H1 (cell line): ENCODE data around the gene ZGRF1. TPM values are rescaled to one million over a fixed set of nuclear protein-coding genes. Genes with fewer than 3 reads are reported as not detected.

Source experiments
- CTCF ChIA-PET: fragments of 300-600 bp; sonication (Branson Sonifier 250); formaldehyde crosslinking; loops from one replicate; lab custom pipeline; 2021; ENCODE audit not compliant: partially characterized antibody; lab: Charles Lee
- POLR2A ChIA-PET: fragments of 300-600 bp; sonication (Branson Sonifier 250); formaldehyde crosslinking; loops from one replicate; lab custom pipeline; 2021; ENCODE audit warnings: inconsistent platforms; ENCODE audit not compliant: partially characterized antibody; lab: Charles Lee
- DNase-seq, 2 experiments: peaks; one replicate each; pipeline versions ENCODE4 v3.0.0 to v3.0.0-alpha.2; 2010 to 2022; ENCODE audit warnings: low spot score in 2 of 2, low read depth in 1 of 2, mixed read lengths in 1 of 2
- FAIRE-seq: peaks from 2 replicates; lab custom pipeline; 2011; peaks lifted over from hg19 to GRCh38; lab: Jason Lieb, UNC
- H2AFZ ChIP-seq: 2 replicates; pipeline ENCODE4 v1.8.1; 2012; ENCODE audit warnings: low read length, inconsistent platforms
- H2AK5ac ChIP-seq: 2 replicates; pipeline ENCODE4 v1.6.1; 2013; ENCODE audit warnings: low read depth, low read length
- H2BK120ac ChIP-seq: replicated peaks from 2 replicates; pipeline ENCODE3; 2013; ENCODE audit warnings: low read depth, low read length, inconsistent platforms
- H2BK12ac ChIP-seq: 2 replicates; pipeline ENCODE4 v1.6.1; 2013; ENCODE audit warnings: low read depth, low read length
- H2BK15ac ChIP-seq: 2 replicates; pipeline ENCODE4 v1.6.1; 2013; ENCODE audit warnings: low read length
- H2BK20ac ChIP-seq: 2 replicates; pipeline ENCODE4 v1.6.1; 2013; ENCODE audit warnings: low read length
- H2BK5ac ChIP-seq: 2 replicates; pipeline ENCODE4 v1.6.1; 2013; ENCODE audit warnings: low read depth, low read length
- H3K14ac ChIP-seq: 2 replicates; pipeline ENCODE4 v1.6.1; 2013; ENCODE audit warnings: inconsistent platforms; ENCODE audit not compliant: insufficient read length
- H3K18ac ChIP-seq: 2 replicates; pipeline ENCODE4 v1.6.1; 2013; ENCODE audit warnings: low read length; ENCODE audit errors: extremely low read depth
- H3K23ac ChIP-seq: 2 replicates; pipeline ENCODE4 v1.6.1; 2013; ENCODE audit warnings: inconsistent platforms; ENCODE audit not compliant: insufficient read length
- H3K23me2 ChIP-seq: 2 replicates; pipeline ENCODE4 v1.6.1; 2013; ENCODE audit warnings: low read depth, low read length
- H3K27ac ChIP-seq: 2 replicates; pipeline ENCODE4 v1.6.1; 2011; ENCODE audit warnings: low read depth, low read length, inconsistent platforms
- H3K27me3 ChIP-seq, 4 experiments: replicated peaks in 1 of 4; 1 replicate in 1 of 4; 2 replicates in 3 of 4; pipeline versions ENCODE4 v1.6.1 to v1.8.1; 2011 to 2013; ENCODE audit warnings: low read length in 3 of 4, mild to moderate bottlenecking in 3 of 4, inconsistent platforms in 2 of 4, mixed read lengths in 2 of 4, moderate library complexity in 1 of 4; ENCODE audit not compliant: control insufficient read depth in 3 of 4, insufficient read depth in 3 of 4; ENCODE audit errors: extremely low read depth in 1 of 4
- H3K36me3 ChIP-seq, 4 experiments: 2 replicates each; pipeline versions ENCODE4 v1.6.1 to v1.8.1; 2011 to 2013; ENCODE audit warnings: mild to moderate bottlenecking in 4 of 4, low read length in 3 of 4, moderate library complexity in 2 of 4, control low read depth in 1 of 4, inconsistent platforms in 1 of 4; ENCODE audit not compliant: insufficient read depth in 4 of 4, control insufficient read depth in 2 of 4
- H3K4ac ChIP-seq: replicated peaks from 2 replicates; pipeline ENCODE3; 2013; ENCODE audit warnings: low read length, low read depth, mixed read lengths, inconsistent platforms; ENCODE audit not compliant: insufficient read length
- H3K4me1 ChIP-seq, 4 experiments: replicated peaks in 1 of 4; 1 replicate in 1 of 4; 2 replicates in 3 of 4; pipeline versions ENCODE4 v1.6.1 to v1.8.1; 2011 to 2013; ENCODE audit warnings: low read length in 3 of 4, inconsistent platforms in 2 of 4, mixed read lengths in 1 of 4; ENCODE audit not compliant: insufficient read depth in 4 of 4, control insufficient read depth in 3 of 4
- H3K4me2 ChIP-seq, 2 experiments: 2 replicates each; pipeline versions ENCODE4 v1.6.1 to v1.8.1; 2011 to 2013; ENCODE audit warnings: low read depth in 2 of 2, low read length in 2 of 2, control low read depth in 1 of 2, inconsistent platforms in 1 of 2, mild to moderate bottlenecking in 1 of 2; ENCODE audit not compliant: insufficient read depth in 1 of 2
- H3K4me3 ChIP-seq, 4 experiments: fragments of 200-600, 300-600 bp in 1 of 4; sonication (generic), shearing (Covaris generic), sonication (Bioruptor Twin) in 1 of 4; 2 replicates each; pipeline versions ENCODE4 v1.5.1 to v1.8.1; 2011 to 2016; ENCODE audit warnings: low read length in 4 of 4, low read depth in 3 of 4, control low read depth in 2 of 4, inconsistent platforms in 2 of 4, mild to moderate bottlenecking in 2 of 4, mixed read lengths in 1 of 4, moderate library complexity in 1 of 4; ENCODE audit not compliant: insufficient read depth in 2 of 4; ENCODE audit errors: extremely low read depth in 1 of 4
- H3K56ac ChIP-seq: replicated peaks from 2 replicates; pipeline ENCODE3; 2013; ENCODE audit warnings: low read depth, mild to moderate bottlenecking, mixed read lengths, low read length, inconsistent platforms; ENCODE audit not compliant: insufficient read length
- H3K79me1 ChIP-seq: 2 replicates; pipeline ENCODE4 v1.6.1; 2013; ENCODE audit warnings: low read depth, low read length, control low read depth
- H3K79me2 ChIP-seq, 2 experiments: 2 replicates each; pipeline versions ENCODE4 v1.6.1 to v1.8.1; 2012 to 2013; ENCODE audit warnings: low read length in 2 of 2, mild to moderate bottlenecking in 2 of 2, inconsistent platforms in 1 of 2; ENCODE audit not compliant: insufficient read depth in 2 of 2, control insufficient read depth in 1 of 2
- H3K9ac ChIP-seq, 4 experiments: replicated peaks in 1 of 4; 1 replicate in 1 of 4; 2 replicates in 3 of 4; pipeline versions ENCODE4 v1.6.1 to v1.8.1; 2011 to 2013; ENCODE audit warnings: low read depth in 3 of 4, low read length in 3 of 4, control low read depth in 2 of 4, mild to moderate bottlenecking in 2 of 4, moderate library complexity in 2 of 4, inconsistent platforms in 1 of 4; ENCODE audit errors: extremely low read depth in 1 of 4
- H3K9me3 ChIP-seq, 2 experiments: 2 replicates each; pipeline versions ENCODE4 v1.6.1 to v1.8.1; 2012 to 2013; ENCODE audit warnings: mild to moderate bottlenecking in 2 of 2, moderate library complexity in 2 of 2, control low read depth in 1 of 2, inconsistent platforms in 1 of 2, low read depth in 1 of 2, low read length in 1 of 2, mixed read lengths in 1 of 2; ENCODE audit not compliant: insufficient read depth in 2 of 2
- H4K20me1 ChIP-seq, 2 experiments: replicated peaks in 1 of 2; 2 replicates each; pipeline versions ENCODE3 to v1.8.1; 2011 to 2013; ENCODE audit warnings: inconsistent platforms in 2 of 2, low read length in 2 of 2, mild to moderate bottlenecking in 1 of 2; ENCODE audit not compliant: insufficient read depth in 2 of 2, control insufficient read depth in 1 of 2
- H4K5ac ChIP-seq: 2 replicates; pipeline ENCODE4 v1.6.1; 2013; ENCODE audit warnings: low read length, low read depth, mixed read lengths, inconsistent platforms; ENCODE audit not compliant: insufficient read length
- H4K8ac ChIP-seq: 2 replicates; pipeline ENCODE4 v1.8.0; 2013; ENCODE audit warnings: mild to moderate bottlenecking, moderate library complexity, low read length, inconsistent platforms; ENCODE audit not compliant: insufficient read depth; ENCODE audit errors: extremely low read depth
- H4K91ac ChIP-seq: replicated peaks from 2 replicates; pipeline ENCODE3; 2013; ENCODE audit warnings: low read length, mixed read lengths, inconsistent platforms; ENCODE audit not compliant: insufficient read length
- E2F6 ChIP-seq: IDR thresholded peaks from 2 replicates; pipeline ENCODE4 v1.6.1; 2012; ENCODE audit warnings: inconsistent platforms
- EGR1 ChIP-seq: IDR thresholded peaks from 2 replicates; pipeline ENCODE4 v1.6.1; 2011; ENCODE audit warnings: low read depth, low read length, borderline replicate concordance
- KDM1A ChIP-seq: fragments of 200-600, 300-600 bp; sonication (generic); IDR thresholded peaks from 2 replicates; pipeline ENCODE4 v1.7.1; 2016; ENCODE audit warnings: mild to moderate bottlenecking, low read length, borderline replicate concordance
- KDM4A ChIP-seq: IDR thresholded peaks from one replicate; pipeline ENCODE4 v1.7.1; 2012; ENCODE audit warnings: low read depth, mild to moderate bottlenecking, moderate library complexity, low read length, inconsistent platforms; ENCODE audit not compliant: severe bottlenecking
- MAX ChIP-seq: IDR thresholded peaks from 2 replicates; pipeline ENCODE4 v1.6.1; 2012; ENCODE audit warnings: inconsistent platforms
- PHF8 ChIP-seq: fragments of 200-600 bp; sonication (generic); conservative IDR thresholded peaks from 2 replicates; pipeline ENCODE4 v1.7.1; 2012; ENCODE audit warnings: low read depth, mild to moderate bottlenecking, inconsistent platforms, low read length, moderate library complexity
- POLR2AphosphoS5 ChIP-seq: IDR thresholded peaks from 2 replicates; pipeline ENCODE4 v1.6.1; 2011; ENCODE audit warnings: low read depth, low read length
- RXRA ChIP-seq: IDR thresholded peaks from 2 replicates; pipeline ENCODE4 v1.6.1; 2011; ENCODE audit warnings: low read depth, mild to moderate bottlenecking, low read length, moderate library complexity; ENCODE audit not compliant: insufficient read depth
- SIX5 ChIP-seq: IDR thresholded peaks from 2 replicates; pipeline ENCODE4 v1.6.1; 2011; ENCODE audit warnings: mild to moderate bottlenecking, low read depth, low read length
- USF2 ChIP-seq: IDR thresholded peaks from 2 replicates; pipeline ENCODE4 v1.6.1; 2011; ENCODE audit warnings: low read length, improper control_type of control experiment
- YY1 ChIP-seq: IDR thresholded peaks from 2 replicates; pipeline ENCODE4 v1.6.1; 2011; ENCODE audit warnings: low read depth, mild to moderate bottlenecking, low read length
- WGBS, 2 experiments: shearing (Covaris generic) in 1 of 2; methylation state at CpG; one replicate each; pipeline versions ENCODE4 v1.1.6 to v1.1.7; 2013 to 2015; ENCODE audit warnings: low lambda C conversion rate in 2 of 2, mixed read lengths in 2 of 2, inconsistent platforms in 1 of 2, low coverage in 1 of 2, missing lambda C conversion rate in 1 of 2; ENCODE audit not compliant: insufficient replicate concordance in 2 of 2, insufficient coverage in 1 of 2, insufficient read length in 1 of 2; ENCODE audit errors: extremely low coverage in 1 of 2, missing lambda C conversion rate in 1 of 2; 5-methylcytosine and 5-hydroxymethylcytosine counted together
- polyA plus RNA-seq, 7 experiments: library from polyadenylated mRNA; depleted of rRNA in 3 of 7; stranded (reverse) in 5 of 7; unstranded in 2 of 7; fragments of >200 nt in 5 of 7; fragments of 200-250 nt in 2 of 7; gene quantifications; 1 replicate in 5 of 7; 2 replicates in 1 of 7; 4 replicates in 1 of 7; pipeline versions ENCODE4 v1.2.1 to v1.2.3, GENCODE V29; 2011 to 2013; ENCODE audit warnings: missing spikeins in 2 of 7, mixed read lengths in 2 of 7
- total RNA-seq: library from RNA; stranded (reverse); fragmentation: NEBNext Ultra II Directional; extraction: Animal tissue kit (Norgen Biotek cat#: 25700); gene quantifications from 2 replicates; pipeline ENCODE4 v1.2.1, GENCODE V29; 2021

The ZGRF1 gene
- total and polyA plus RNA-seq, 2 of the 8 experiments (the other 6 are each of a cell fraction or from before 2014, with no cell fraction given), result 12.0 to 44.6 TPM

GRCh38 chr4:112652216-112652615 lies 15.5 kb upstream of the ZGRF1 start:
- H3K4ac ChIP-seq, result no peak overlapping the region
- H2BK20ac ChIP-seq, result no peak overlapping the region
- ChIA-PET POLR2A (interaction anchor here (0.6 to 7.7 kb wide), 25 partner anchors 8 to 915 kb away, joined by 3 to 73 read pairs (median 5); partner anchors contain the start of genes LARP7 and ZGRF1), CTCF (interaction anchor here (1.0 to 7.9 kb wide), 5 partner anchors 14 to 207 kb away, joined by 3 to 73 read pairs (median 3); no protein-coding TSS in a partner anchor)
- no peaks in the 10 kb centered on the region for H4K20me1 ChIP-seq
- 0% methylated on average over 1 of the region's 1 CpG; no CpG with 5 or more reads in 1 of the 2 experiments for WGBS, 2 experiments
- H2AK5ac ChIP-seq, result no peak overlapping the region
- H3K56ac ChIP-seq, result no peak overlapping the region
- no peak overlapping the region for H3K14ac ChIP-seq
- H3K79me1 ChIP-seq, result no peaks in the 10 kb centered on the region
- DNase-seq, result peak in 1 of 2 experiments; percentile 69
- no peak overlapping the region for H2AFZ ChIP-seq
- no peaks in the 10 kb centered on the region for H3K9me3 ChIP-seq
- no peaks in the 10 kb centered on the region for H3K27me3 ChIP-seq
- peak overlapping the region in 1 of 4 experiments; percentile 100; a peak in 2 of 8 replicates for H3K4me3 ChIP-seq
- no peak overlapping the region for H2BK15ac ChIP-seq
- H4K8ac ChIP-seq, result no peak overlapping the region
- peak overlapping the region; percentile 99 for H4K5ac ChIP-seq
- H3K4me1 ChIP-seq, result peaks cover 0 to 29% (median 8%) of the 10 kb centered on the region in 4 experiments; a peak in 3 of 7 replicates
- peaks cover 2% of the 10 kb centered on the region; the same call in 1 of the 2 replicates for H3K23me2 ChIP-seq
- peak; percentile 89 for FAIRE-seq
- H3K4me2 ChIP-seq, result peak overlapping the region; percentile 48 to 72; a peak in 2 of 4 replicates
- H3K18ac ChIP-seq, result no peak overlapping the region; the same call in 1 of the 2 replicates
- no peak overlapping the region for H3K23ac ChIP-seq
- H3K9ac ChIP-seq, result peak overlapping the region in 1 of 4 experiments; percentile 49; a peak in 1 of 7 replicates
- H2BK12ac ChIP-seq, result no peak overlapping the region
- H2BK5ac ChIP-seq, result no peak overlapping the region
- H4K91ac ChIP-seq, result no peak overlapping the region
- H3K27ac ChIP-seq, result peak overlapping the region; percentile 63; the same call in 1 of the 2 replicates
- H3K36me3 ChIP-seq, result peaks cover 7 to 42% (median 12%) of the 10 kb centered on the region in 4 experiments; a peak in 6 of 8 replicates
- peaks cover 0 to 55% of the 10 kb centered on the region in 2 experiments; a peak in 2 of 4 replicates for H3K79me2 ChIP-seq
- H2BK120ac ChIP-seq, result no peak overlapping the region
- no peak for TF ChIP-seq POLR2AphosphoS5
- TF ChIP-seq YY1, result no peak
- no peak for TF ChIP-seq USF2
- TF ChIP-seq EGR1, result 0 out of 2 replicates have a peak, but pooled peaks have one; percentile 27
- TF ChIP-seq PHF8, result no peak
- TF ChIP-seq KDM4A, result no peak
- no peak for TF ChIP-seq RXRA
- no peak for TF ChIP-seq E2F6
- no peak for TF ChIP-seq MAX
- no peak for TF ChIP-seq KDM1A
- TF ChIP-seq SIX5, result peak; percentile 30; the same call in 1 of the 2 replicates
